Hepatocyte (in vitro differentiated cells): Measurements from ENCODE around the gene VASH2. TPM values are rescaled to one million over a fixed set of nuclear protein-coding genes. Genes with fewer than 3 reads are reported as not detected.
A peak's percentile ranks its signal among the peaks of the same experiment; 100 is the strongest.

Source experiments
- DNase-seq: peaks from one replicate; pipeline ENCODE4 v3.0.0-alpha.2; 2016; ENCODE audit warnings: low spot score
- H2AFZ ChIP-seq: fragments of 200-600 bp; sonication (generic); 2 replicates; pipeline ENCODE4 v1.6.0; 2016; ENCODE audit warnings: antibody characterized with exemption, mild to moderate bottlenecking
- H3K27ac ChIP-seq: fragments of 200-600 bp; sonication (generic); 2 replicates; pipeline ENCODE4 v1.5.1; 2016; ENCODE audit warnings: mild to moderate bottlenecking
- H3K27me3 ChIP-seq: fragments of 200-600 bp; sonication (generic); 2 replicates; pipeline ENCODE4 v1.6.1; 2016
- H3K36me3 ChIP-seq: fragments of 200-600 bp; sonication (generic); replicated peaks from 2 replicates; pipeline ENCODE4 v1.5.1; 2016; ENCODE audit warnings: low read depth; ENCODE audit not compliant: insufficient read depth
- H3K4me1 ChIP-seq: fragments of 200-600 bp; sonication (generic); 2 replicates; pipeline ENCODE4 v1.5.1; 2016; ENCODE audit warnings: mild to moderate bottlenecking, moderate library complexity; ENCODE audit not compliant: insufficient read depth
- H3K4me2 ChIP-seq: fragments of 200-600 bp; sonication (generic); 2 replicates; pipeline ENCODE4 v1.6.0; 2016
- H3K4me3 ChIP-seq: fragments of 200-600 bp; sonication (generic); 2 replicates; pipeline ENCODE4 v1.5.1; 2016; ENCODE audit warnings: mild to moderate bottlenecking
- H3K79me2 ChIP-seq: fragments of 200-600 bp; sonication (generic); 2 replicates; pipeline ENCODE4 v1.6.0; 2017; ENCODE audit warnings: mild to moderate bottlenecking
- H3K9me2 ChIP-seq: fragments of 200-600 bp; sonication (generic); replicated peaks from 2 replicates; pipeline ENCODE4 v1.6.0; 2017; ENCODE audit warnings: mild to moderate bottlenecking; ENCODE audit not compliant: insufficient read depth
- H3K9me3 ChIP-seq: fragments of 200-600 bp; sonication (generic); 2 replicates; pipeline ENCODE4 v1.5.1; 2016; ENCODE audit warnings: low read depth, mild to moderate bottlenecking
- H4K20me1 ChIP-seq: fragments of 200-600 bp; sonication (generic); 2 replicates; pipeline ENCODE4 v1.6.0; 2016; ENCODE audit warnings: mild to moderate bottlenecking; ENCODE audit not compliant: insufficient read depth, poor library complexity, severe bottlenecking
- EZH2 ChIP-seq: fragments of 200-600 bp; sonication (generic); IDR thresholded peaks from 2 replicates; pipeline ENCODE4 v1.6.1; 2016; ENCODE audit warnings: antibody characterized with exemption, mild to moderate bottlenecking, borderline replicate concordance
- EZH2phosphoT487 ChIP-seq: fragments of 200-600 bp; sonication (generic); IDR thresholded peaks from one replicate; pipeline ENCODE4 v1.6.1; 2018; ENCODE audit warnings: antibody characterized with exemption, mild to moderate bottlenecking, low read depth, moderate library complexity; ENCODE audit not compliant: unreplicated experiment, severe bottlenecking
- WGBS: methylation state at CpG from one replicate; pipeline ENCODE4 v1.1.6; 2016; ENCODE audit warnings: low lambda C conversion rate; ENCODE audit errors: missing lambda C conversion rate; 5-methylcytosine and 5-hydroxymethylcytosine counted together
- polyA plus RNA-seq: library from polyadenylated mRNA; unstranded; fragments of >200 nt; fragmentation: Nextera tagmentation; extraction: Ambion mirVana; gene quantifications from 2 replicates; pipeline ENCODE4 v1.2.1, GENCODE V29; 2016
- total RNA-seq: library from RNA; depleted of rRNA; stranded (reverse); fragments of >200 nt; gene quantifications from 2 replicates; pipeline ENCODE4 v1.2.3, GENCODE V29; 2014
- TF ChIP-seq, protein P1 (sequence below): fragments of 200-600 bp; sonication (generic); IDR thresholded peaks from 2 replicates; pipeline ENCODE4 v1.5.1; 2016; ENCODE audit warnings: antibody characterized with exemption, mild to moderate bottlenecking; ENCODE audit not compliant: poor library complexity

The VASH2 gene
- total and polyA plus RNA-seq, 2 experiments from 2014 or later = 3.0 to 3.6 TPM

- Histone ChIP-seq H4K20me1 (no peaks in the 10 kb centered on the region), H3K4me1 (peaks cover 4% of the 10 kb centered on the region)
- WGBS = 91% methylated on average over 14 of the region's 14 CpGs
These were observed 29.2 kb downstream of the VASH2 start for GRCh38 chr1:212979340-212980122.

GRCh38 chr1:212980123-212980785, 29.9 kb downstream of the VASH2 start:
- Histone ChIP-seq H3K27me3 (no peaks in the 10 kb centered on the region), H3K27ac (no peak overlapping the region), H2AFZ (no peak overlapping the region), H3K4me2 (no peak overlapping the region), H3K9me2 (no peaks in the 10 kb centered on the region), H3K79me2 (no peaks in the 10 kb centered on the region), H3K36me3 (no peaks in the 10 kb centered on the region), H3K4me3 (no peak overlapping the region), H3K9me3 (no peaks in the 10 kb centered on the region), H4K20me1 (no peaks in the 10 kb centered on the region), H3K4me1 (peaks cover 4% of the 10 kb centered on the region)
- WGBS = 85% methylated on average over 7 of the region's 7 CpGs
- no peak for DNase-seq
- TF ChIP-seq EZH2phosphoT487 (no peak), EZH2 (no peak)
- TF ChIP-seq, protein P1, sequence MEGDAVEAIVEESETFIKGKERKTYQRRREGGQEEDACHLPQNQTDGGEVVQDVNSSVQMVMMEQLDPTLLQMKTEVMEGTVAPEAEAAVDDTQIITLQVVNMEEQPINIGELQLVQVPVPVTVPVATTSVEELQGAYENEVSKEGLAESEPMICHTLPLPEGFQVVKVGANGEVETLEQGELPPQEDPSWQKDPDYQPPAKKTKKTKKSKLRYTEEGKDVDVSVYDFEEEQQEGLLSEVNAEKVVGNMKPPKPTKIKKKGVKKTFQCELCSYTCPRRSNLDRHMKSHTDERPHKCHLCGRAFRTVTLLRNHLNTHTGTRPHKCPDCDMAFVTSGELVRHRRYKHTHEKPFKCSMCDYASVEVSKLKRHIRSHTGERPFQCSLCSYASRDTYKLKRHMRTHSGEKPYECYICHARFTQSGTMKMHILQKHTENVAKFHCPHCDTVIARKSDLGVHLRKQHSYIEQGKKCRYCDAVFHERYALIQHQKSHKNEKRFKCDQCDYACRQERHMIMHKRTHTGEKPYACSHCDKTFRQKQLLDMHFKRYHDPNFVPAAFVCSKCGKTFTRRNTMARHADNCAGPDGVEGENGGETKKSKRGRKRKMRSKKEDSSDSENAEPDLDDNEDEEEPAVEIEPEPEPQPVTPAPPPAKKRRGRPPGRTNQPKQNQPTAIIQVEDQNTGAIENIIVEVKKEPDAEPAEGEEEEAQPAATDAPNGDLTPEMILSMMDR = no peak

More at GRCh38 chr1:212979340-212980122, 29.2 kb downstream of the VASH2 start:
- H3K4me3 ChIP-seq = no peak overlapping the region
- H3K27ac ChIP-seq = no peak overlapping the region
- no peaks in the 10 kb centered on the region for H3K9me3 ChIP-seq
- DNase-seq = no peak
- TF ChIP-seq EZH2phosphoT487 (no peak), EZH2 (no peak)
- TF ChIP-seq, protein P1 = no peak
- H3K36me3 ChIP-seq = no peaks in the 10 kb centered on the region
- no peak overlapping the region for H3K4me2 ChIP-seq
- H3K27me3 ChIP-seq = no peaks in the 10 kb centered on the region
- H3K79me2 ChIP-seq = no peaks in the 10 kb centered on the region
- no peak overlapping the region for H2AFZ ChIP-seq
- H3K9me2 ChIP-seq = no peaks in the 10 kb centered on the region

DNA sequence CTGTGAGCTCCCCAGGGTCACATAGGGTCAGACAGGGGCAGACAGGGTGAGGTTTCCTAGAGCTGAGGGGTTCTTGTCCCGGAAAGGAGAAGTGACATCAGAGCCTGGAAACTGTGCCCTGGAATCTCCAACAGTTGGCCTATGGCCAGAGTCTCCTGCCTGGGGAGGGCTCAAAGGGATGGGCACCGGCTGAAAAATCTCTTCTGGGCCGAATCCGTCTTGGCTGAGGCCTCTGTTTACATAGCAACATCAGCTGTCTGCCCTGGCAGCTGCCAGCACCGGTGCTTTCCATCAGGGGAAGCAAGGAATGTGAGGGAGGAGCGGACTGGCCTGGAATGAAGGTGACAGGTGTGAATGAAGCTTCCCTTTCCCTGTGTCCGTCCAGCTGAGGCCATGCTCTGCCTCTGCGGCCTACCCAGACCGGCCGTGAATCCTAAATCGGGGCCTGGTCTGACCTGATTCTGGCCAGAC, 30.7 kb downstream of the VASH2 start:
- no peaks in the 10 kb centered on the region for H3K36me3 ChIP-seq
- no peak overlapping the region for H3K4me2 ChIP-seq
- 59% methylated on average over 11 of the region's 11 CpGs for WGBS
- H3K9me2 ChIP-seq = no peaks in the 10 kb centered on the region
- H3K27ac ChIP-seq = no peak overlapping the region
- H3K79me2 ChIP-seq = no peaks in the 10 kb centered on the region
- no peaks in the 10 kb centered on the region for H3K9me3 ChIP-seq
- TF ChIP-seq, protein P1 = no peak
- no peak for TF ChIP-seq EZH2phosphoT487
- no peak for TF ChIP-seq EZH2
- no peak overlapping the region for H2AFZ ChIP-seq
- H4K20me1 ChIP-seq = no peaks in the 10 kb centered on the region
- H3K4me3 ChIP-seq = no peak overlapping the region
- H3K4me1 ChIP-seq = peaks cover 4% of the 10 kb centered on the region
- no peaks in the 10 kb centered on the region for H3K27me3 ChIP-seq
- peak; percentile 29 for DNase-seq
